NCI-H1105 (cell line): ENCODE data around the gene CLEC18B.
"Not testable (repeated sequence)": the region's sequence is repeated elsewhere in the genome, so short reads cannot be mapped to it uniquely, and the experiment has no call there.

ENCODE experiments used
- DNase-seq: peaks from one replicate; lab custom pipeline; 2025; lab: John Stamatoyannopoulos, UW

Gene CLEC18B

GRCh38 chr16:74406600-74407361, 14.5 kb downstream of the CLEC18B start:
- not testable (repeated sequence) for DNase-seq

GRCh38 chr16:74404148-74404933, 16.9 kb downstream of the CLEC18B start:
- DNase-seq, result not testable (repeated sequence)

DNA sequence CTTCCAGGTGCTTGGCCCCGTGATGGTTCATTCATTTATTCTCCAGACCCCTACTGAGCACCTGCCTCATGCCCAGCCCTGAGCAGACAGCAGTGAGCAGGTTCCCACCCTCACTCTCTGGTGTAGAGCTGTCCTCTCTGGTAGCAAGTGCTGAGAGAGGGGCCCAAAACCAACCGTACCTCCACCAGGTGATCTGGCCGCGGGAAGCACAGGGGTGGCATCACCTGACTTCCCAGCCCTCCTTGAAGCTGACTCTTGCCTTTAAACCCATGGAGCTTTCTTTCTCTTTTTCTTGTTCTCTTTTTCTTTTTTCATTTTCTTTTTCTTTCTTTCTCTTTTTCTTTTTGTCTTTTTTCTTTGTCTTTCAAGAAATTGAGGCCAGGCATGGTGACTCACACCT, 21.0 kb downstream of the CLEC18B start:
- not testable (repeated sequence) for DNase-seq

DNA sequence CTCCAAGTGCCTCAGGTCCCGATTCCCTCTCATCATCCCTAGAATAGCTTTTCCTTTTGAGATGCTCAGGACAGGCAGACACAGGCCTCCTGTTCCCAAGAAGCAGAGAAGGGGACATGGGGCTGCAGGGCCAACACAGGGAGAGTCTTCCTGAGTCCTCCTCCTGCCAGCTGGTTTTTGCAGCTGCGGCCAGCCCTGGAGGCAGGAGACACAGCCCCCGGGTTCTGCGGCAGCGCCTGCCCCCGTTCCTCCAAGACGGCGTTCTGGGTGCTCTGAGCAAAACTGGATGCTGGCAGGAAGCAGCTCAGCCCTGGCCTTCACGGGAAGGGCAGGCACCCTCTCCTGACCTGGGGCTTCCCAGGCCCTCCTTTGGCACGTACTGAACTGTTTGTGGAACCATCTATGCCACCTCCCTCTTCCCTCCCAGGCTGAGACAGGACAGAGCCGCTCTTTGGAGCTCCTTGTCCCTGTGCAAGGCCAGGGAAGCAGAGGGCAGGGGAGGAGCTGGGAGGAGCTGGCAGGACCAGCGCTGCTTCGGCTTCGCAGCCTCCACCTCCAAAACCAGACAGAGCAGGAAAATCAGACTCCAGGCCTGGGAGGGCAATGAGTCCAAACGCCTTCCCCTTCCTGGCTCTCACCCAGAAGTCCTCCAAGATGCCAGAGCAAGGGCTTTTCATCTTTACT, 22.9 kb downstream of the CLEC18B start:
- not testable (repeated sequence) for DNase-seq

GRCh38 chr16:74396521-74397017, 24.7 kb downstream of the CLEC18B start:
- not testable (repeated sequence) for DNase-seq

DNA sequence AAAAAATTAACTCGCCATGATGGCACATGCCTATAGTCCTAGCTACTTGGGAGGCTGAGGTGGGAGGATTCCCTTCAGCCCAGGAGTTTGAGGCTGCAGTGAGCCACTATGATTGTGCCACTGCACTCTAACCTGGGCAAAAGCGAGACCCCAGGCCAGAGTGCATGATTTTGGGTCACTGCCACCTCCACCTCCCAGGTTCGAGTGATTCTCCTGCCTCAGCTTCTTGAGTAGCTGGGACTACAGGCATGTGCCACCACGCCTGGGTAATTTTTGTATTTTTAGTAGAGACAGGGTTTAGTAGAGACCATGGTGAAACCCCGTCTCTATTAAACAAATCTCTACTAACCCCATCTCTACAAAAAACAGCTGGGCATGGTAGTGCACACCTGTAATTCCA, 26.7 kb downstream of the CLEC18B start:
- not testable (repeated sequence) for DNase-seq

DNA sequence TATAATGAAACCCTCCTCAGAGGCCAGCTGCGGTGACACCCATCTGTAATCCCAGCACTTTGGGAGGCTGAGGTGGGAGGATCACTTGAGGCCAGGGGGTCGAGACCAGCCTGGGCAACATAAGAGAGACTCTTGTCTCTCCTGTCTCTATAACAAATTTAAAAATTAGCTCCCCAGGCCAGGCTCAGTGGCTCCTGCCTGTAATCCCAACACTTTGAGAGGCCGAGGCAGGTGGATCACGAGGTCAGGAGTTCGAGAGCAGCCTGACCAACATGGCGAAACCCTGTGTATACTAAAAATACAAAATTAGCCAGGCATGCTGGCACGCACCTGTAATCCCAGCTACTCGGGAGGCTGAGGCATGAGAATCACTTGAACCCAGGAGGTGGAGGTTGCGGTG, 27.1 kb downstream of the CLEC18B start:
- not testable (repeated sequence) for DNase-seq

GRCh38 chr16:74391454-74392050, 29.7 kb downstream of the CLEC18B start:
- DNase-seq, result not testable (repeated sequence)

- not testable (repeated sequence) for DNase-seq
These were observed 38.8 kb downstream of the CLEC18B start for GRCh38 chr16:74382339-74383034.

GRCh38 chr16:74373847-74374184, 47.5 kb downstream of the CLEC18B start:
- DNase-seq, result not testable (repeated sequence)

DNA sequence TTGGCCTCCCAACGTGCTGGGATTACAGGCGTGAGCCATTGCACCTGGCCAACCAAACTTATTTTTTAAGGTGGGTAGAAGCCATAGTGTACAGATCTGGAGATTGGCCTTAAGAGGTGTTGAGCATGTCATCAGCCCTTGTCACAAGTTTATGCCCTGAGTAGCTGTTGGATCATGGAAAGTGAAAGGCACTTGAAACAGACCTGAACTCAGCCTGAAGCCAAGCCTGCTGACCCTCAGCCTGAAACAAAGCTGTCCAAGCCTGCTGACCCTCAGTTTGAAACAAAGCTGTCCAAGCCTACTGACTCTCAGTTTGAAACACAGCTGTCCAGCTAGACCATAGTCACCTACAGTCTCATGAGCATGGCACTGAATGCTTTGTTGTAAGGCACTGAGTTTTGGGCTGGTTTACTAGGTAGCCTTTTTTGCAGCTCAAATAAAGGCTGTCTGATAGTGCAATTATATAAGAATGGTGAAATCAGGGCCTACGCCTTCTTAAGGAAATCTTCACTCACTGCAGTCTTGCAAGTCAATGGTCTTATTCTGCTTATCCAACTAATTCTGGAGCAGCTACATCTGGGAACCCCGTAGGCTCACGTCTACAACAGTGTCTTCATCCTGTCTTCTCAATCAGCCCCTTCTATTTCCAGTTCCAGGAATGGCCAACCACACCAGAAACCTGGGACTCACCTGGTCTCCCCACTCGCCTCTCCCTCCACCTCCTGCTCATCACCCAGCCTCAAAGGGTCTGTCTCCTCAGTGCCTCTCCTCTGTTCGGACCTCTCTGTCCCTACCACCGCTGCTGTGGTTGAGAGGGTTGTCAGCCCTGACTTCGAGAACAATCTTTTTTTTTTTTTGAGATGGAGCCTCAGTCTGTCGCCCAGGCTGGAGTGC, 48.1 kb downstream of the CLEC18B start:
- no peak for DNase-seq

DNA sequence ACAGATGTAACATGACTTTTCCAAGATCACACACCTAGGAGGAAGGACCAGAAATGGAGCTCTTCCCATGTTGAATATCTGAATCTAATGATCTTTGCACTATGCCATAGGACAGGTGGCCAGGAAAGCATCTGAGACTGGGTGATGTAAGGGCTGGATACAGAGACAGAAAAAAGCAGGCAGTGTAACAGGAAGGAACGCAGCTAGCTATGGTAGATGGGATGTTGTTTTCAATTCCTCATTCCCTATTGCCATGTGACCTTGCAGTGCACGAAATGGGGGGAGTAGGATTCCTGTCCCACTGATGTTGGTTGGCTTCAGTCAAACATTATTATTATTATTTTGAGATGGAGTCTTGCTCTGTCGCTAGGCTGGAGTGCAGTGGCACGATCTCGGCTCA, 48.9 kb downstream of the CLEC18B start:
- no peak for DNase-seq

DNA sequence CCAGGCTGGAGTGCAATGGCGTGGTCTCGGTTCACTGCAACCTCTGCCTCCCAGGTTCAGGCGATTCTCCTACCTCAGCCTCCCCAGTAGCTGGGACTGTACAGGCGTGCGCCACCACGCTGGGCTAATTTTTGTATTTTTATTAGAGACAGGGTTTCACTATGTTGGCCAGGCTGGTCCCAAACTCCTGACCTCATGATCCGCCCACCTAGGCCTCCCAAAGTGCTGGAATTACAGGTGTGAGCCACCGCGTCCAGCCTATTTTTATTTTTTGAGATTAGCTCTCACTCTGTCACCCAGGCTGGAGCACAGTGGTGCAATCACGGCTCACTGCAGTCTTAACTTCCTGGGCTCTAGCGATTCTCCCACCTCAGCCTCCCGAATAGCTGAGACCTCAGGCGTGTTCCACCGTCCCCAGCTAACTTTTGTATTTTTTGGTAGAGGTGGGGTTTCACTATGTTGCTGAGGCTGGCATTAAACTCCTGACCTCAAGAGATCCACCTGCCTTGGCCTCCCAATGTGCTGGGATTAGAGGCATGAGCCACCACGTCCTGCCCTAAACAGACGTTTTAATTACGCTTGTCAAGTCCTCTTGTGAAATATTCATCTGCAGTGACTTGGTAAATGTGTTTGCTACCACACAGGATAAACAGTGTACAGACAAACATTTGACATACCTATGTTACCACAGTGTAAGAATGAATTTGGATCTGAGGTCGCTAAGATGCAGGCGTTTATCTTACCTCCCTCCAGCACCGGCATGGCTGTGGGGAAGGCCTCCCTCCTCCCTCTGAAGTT, 50.7 kb downstream of the CLEC18B start:
- not testable (repeated sequence) for DNase-seq

- DNase-seq, result peak; percentile 44
These were observed 53.0 kb downstream of the CLEC18B start for GRCh38 chr16:74368002-74368911.

DNA sequence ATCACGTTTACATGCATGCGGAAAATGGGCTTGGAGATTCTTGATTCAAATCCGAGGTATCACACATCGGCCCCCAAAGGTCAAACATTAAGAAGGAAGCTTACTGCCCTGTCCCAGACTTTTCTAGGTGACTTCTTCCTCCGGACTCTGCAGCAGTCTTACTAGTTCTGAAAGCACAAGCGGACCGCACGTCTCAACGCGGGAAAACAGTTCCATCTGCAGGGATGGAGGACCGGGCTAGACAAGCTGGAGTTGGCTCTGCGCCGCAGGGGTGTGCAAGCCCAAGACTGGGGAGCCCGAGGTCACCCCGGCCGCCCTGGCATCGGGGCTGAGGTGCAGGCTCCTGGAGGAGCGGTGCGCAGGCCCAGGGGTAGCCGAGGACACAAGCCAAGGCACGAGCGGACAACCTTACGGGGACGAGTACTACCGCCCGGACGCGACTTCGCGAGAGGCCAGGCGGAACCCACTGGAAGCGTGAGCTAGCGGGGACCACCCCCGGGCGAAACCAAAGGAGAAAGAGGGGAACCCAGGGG, 53.7 kb downstream of the CLEC18B start:
- not testable (repeated sequence) for DNase-seq

GRCh38 chr16:74361646-74362610, 59.4 kb downstream of the CLEC18B start:
- DNase-seq, result not testable (repeated sequence)
